HS-27A (cell line): Measurements from ENCODE around the gene LIME1.
"Not testable (repeated sequence)": the region's sequence is repeated elsewhere in the genome, so short reads cannot be mapped to it uniquely, and the experiment has no call there.

Experiments
- DNase-seq: peaks from one replicate; pipeline ENCODE4 v3.0.0-alpha.2; 2012; ENCODE audit warnings: low read depth, missing footprints

LIME1 gene

GRCh38 chr20:63773571-63774241 is 37.2 kb downstream of the LIME1 start:
- DNase-seq: no peak

GRCh38 chr20:63774306-63774705 is 37.8 kb downstream of the LIME1 start:
- DNase-seq: no peak

- no peak for DNase-seq
Observed at GRCh38 chr20:63775096-63775978, 38.9 kb downstream of the LIME1 start.

- DNase-seq: not testable (repeated sequence)
Observed at GRCh38 chr20:63776875-63777274, 40.4 kb downstream of the LIME1 start.

DNA sequence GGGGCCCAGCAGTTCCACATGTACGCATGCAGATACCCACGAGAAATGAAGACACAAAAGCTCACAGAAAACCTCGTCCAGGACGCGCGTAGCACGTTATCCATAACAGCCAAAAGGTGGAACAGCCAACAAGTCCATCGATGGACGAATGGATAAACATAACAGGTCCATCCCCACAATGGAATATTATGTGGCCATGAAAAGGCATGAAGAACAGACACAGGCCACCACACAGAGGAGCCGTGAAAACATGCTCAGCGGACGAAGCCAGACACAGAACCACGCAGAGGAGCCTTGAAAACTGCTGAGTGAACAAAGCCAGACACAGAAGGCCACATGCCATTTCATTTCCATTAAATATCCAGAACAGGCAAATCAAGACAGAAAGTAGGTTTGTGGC is 41.1 kb downstream of the LIME1 start:
- no peak for DNase-seq

- DNase-seq: no peak
Observed at GRCh38 chr20:63778034-63778752, 41.7 kb downstream of the LIME1 start.

DNA sequence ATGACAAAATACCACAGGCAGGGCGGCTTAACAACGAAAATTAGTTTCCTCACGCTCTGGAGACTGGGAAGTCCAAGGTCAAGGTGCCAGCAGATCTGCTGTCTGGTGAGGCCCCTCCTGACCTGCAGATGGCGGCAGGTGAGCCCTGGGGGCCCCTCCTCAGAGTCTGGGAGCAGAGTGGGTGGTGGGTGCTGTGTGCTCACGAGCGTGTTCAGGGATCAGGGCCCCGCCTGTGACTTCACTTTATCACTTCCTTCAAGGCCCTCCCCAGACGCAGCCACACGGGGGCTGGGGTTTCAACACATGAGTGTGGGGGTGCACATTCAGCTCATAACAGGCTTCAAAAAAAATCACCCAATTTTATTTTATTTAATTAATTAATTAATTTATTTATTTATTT is 42.4 kb downstream of the LIME1 start:
- DNase-seq: no peak

- no peak for DNase-seq
Observed at GRCh38 chr20:63781181-63781580, 44.7 kb downstream of the LIME1 start.

DNA sequence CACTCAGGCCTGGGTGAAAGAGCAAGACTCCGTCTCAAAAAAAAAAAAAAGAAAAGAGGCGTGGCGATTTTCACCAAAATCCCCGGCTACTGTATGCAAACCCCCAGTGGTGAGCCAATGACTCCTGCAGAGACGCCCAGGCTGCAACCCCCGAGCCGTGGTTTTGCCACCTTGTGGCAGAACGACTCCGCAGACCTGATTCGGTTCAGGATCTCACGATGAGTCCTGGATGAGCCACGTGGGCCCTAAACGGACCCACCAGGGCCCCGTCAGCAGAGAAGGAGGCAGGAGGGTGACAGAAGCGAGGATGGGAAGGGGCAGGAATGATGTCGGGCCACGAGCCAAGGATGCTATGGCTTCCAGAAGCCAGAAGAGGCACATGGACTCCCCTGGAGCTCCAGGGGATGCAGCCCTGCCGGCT is 45.6 kb downstream of the LIME1 start:
- no peak for DNase-seq

DNA sequence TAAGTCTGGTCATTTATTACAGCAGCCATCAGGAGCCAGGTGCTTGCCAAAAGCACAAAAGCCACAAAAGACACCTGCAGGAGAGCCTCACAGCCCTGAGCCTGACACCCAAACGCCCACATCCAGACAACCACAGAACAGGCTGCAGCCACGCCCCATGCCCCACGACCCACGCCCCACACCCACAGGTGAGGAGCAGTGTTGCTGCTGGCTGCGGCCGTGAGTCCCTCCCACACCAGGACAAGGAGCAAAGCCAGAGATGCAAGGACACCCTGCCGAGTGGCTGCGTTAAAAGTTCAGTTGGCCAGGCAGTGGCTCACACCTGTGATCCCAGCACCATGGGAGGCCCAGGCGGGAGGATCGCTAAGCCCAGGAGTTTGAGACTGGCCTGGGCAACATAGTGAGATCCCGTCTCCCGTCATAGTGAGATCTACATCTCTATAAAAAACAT is 46.1 kb downstream of the LIME1 start:
- DNase-seq: no peak

DNA sequence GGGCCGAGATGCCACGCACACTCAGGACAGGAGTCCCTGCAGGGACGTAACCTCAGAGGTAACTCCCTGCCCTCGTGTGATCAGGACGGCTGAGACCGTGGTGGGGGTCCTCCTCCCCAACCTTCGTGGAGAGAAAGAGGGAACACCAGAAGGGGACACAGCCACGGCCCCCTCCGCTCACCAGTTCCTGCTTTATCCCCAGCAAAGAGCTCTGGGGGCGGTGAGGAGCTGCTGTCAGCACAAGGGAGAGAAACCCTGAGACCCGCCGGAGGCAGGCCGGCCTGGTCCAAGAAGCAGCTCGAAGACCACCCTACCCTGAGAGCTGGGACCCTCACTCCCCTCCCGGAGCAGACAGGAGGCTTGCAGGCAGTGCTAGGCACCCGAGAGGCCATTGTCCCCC is 47.5 kb downstream of the LIME1 start:
- DNase-seq: no peak

DNA sequence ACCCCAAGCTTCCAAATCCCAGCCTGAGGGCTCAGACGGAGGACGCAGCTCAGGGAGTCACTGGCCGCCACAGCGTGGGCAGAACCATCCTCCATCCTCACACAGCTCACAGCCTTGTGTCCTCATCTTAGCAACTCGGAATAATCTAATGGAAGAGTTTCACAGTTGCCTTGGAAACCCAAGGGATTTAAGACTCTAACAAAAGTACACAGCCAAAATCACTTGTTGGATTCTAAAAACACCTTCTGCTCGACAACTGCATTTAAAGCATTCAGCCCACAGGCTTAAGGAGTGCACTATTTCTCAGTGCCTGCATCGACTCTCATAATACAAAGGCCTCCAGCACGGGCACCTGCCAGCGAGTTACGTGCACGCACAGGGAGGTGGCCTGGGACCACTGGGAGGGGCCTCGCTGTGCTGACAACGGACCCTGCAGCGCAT is 49.2 kb downstream of the LIME1 start:
- no peak for DNase-seq

GRCh38 chr20:63787302-63787701 is 50.8 kb downstream of the LIME1 start:
- no peak for DNase-seq

- DNase-seq: no peak
Observed at GRCh38 chr20:63787749-63788148, 51.3 kb downstream of the LIME1 start.
